ENCODE results near the gene HOPX.

- TF ChIP-seq TEAD4 (CRISPR knock-in tag; IDR thresholded peaks at IDR 0.05) (no peak), CREB1 (CRISPR knock-in tag; IDR thresholded peaks at IDR 0.05) (no peak), RORB (CRISPR knock-in tag; IDR thresholded peaks at IDR 0.05) (no peak), MXD4 (CRISPR knock-in tag; IDR thresholded peaks at IDR 0.05; ENCODE audit: borderline replicate concordance) (no peak), SP1 (CRISPR knock-in tag; conservative IDR thresholded peaks at IDR 0.05) (no peak), SOX15 (CRISPR knock-in tag; IDR thresholded peaks at IDR 0.05) (no peak), GTF2I (CRISPR knock-in tag; conservative IDR thresholded peaks at IDR 0.05) (no peak), E2F1 (CRISPR knock-in tag; IDR thresholded peaks at IDR 0.05) (no peak), MLX (CRISPR knock-in tag; IDR thresholded peaks at IDR 0.05) (no peak), GABPB1 (CRISPR knock-in tag; IDR thresholded peaks at IDR 0.05) (no peak), FOXP1 (CRISPR knock-in tag; IDR thresholded peaks at IDR 0.05; ENCODE audit: borderline replicate concordance) (no peak)
- TF ChIP-seq, protein P1, sequence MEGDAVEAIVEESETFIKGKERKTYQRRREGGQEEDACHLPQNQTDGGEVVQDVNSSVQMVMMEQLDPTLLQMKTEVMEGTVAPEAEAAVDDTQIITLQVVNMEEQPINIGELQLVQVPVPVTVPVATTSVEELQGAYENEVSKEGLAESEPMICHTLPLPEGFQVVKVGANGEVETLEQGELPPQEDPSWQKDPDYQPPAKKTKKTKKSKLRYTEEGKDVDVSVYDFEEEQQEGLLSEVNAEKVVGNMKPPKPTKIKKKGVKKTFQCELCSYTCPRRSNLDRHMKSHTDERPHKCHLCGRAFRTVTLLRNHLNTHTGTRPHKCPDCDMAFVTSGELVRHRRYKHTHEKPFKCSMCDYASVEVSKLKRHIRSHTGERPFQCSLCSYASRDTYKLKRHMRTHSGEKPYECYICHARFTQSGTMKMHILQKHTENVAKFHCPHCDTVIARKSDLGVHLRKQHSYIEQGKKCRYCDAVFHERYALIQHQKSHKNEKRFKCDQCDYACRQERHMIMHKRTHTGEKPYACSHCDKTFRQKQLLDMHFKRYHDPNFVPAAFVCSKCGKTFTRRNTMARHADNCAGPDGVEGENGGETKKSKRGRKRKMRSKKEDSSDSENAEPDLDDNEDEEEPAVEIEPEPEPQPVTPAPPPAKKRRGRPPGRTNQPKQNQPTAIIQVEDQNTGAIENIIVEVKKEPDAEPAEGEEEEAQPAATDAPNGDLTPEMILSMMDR (IDR thresholded peaks at IDR 0.05) = no peak
- TF ChIP-seq, protein P2, sequence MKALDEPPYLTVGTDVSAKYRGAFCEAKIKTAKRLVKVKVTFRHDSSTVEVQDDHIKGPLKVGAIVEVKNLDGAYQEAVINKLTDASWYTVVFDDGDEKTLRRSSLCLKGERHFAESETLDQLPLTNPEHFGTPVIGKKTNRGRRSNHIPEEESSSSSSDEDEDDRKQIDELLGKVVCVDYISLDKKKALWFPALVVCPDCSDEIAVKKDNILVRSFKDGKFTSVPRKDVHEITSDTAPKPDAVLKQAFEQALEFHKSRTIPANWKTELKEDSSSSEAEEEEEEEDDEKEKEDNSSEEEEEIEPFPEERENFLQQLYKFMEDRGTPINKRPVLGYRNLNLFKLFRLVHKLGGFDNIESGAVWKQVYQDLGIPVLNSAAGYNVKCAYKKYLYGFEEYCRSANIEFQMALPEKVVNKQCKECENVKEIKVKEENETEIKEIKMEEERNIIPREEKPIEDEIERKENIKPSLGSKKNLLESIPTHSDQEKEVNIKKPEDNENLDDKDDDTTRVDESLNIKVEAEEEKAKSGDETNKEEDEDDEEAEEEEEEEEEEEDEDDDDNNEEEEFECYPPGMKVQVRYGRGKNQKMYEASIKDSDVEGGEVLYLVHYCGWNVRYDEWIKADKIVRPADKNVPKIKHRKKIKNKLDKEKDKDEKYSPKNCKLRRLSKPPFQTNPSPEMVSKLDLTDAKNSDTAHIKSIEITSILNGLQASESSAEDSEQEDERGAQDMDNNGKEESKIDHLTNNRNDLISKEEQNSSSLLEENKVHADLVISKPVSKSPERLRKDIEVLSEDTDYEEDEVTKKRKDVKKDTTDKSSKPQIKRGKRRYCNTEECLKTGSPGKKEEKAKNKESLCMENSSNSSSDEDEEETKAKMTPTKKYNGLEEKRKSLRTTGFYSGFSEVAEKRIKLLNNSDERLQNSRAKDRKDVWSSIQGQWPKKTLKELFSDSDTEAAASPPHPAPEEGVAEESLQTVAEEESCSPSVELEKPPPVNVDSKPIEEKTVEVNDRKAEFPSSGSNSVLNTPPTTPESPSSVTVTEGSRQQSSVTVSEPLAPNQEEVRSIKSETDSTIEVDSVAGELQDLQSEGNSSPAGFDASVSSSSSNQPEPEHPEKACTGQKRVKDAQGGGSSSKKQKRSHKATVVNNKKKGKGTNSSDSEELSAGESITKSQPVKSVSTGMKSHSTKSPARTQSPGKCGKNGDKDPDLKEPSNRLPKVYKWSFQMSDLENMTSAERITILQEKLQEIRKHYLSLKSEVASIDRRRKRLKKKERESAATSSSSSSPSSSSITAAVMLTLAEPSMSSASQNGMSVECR (CRISPR knock-in tag; IDR thresholded peaks at IDR 0.05; ENCODE audit: borderline replicate concordance) = no peak
Observed at GRCh38 chr4:56613101-56613862, 67.8 kb downstream of the HOPX start.

Measured in WTC11 (cell line).